NCI-H1048 (cell line): Measurements from ENCODE around the gene MYOZ3.

Experiments used
- DNase-seq: peaks from one replicate; lab custom pipeline; 2025; lab: John Stamatoyannopoulos, UW

The MYOZ3 gene

GRCh38 chr5:150661086-150661485 is at the start of gene MYOZ3:
MYOZ3 (plus strand) TSS chr5:150661251; CDS start chr5:150662942, 1,691 bp downstream.
- DNase-seq = no peak

DNA sequence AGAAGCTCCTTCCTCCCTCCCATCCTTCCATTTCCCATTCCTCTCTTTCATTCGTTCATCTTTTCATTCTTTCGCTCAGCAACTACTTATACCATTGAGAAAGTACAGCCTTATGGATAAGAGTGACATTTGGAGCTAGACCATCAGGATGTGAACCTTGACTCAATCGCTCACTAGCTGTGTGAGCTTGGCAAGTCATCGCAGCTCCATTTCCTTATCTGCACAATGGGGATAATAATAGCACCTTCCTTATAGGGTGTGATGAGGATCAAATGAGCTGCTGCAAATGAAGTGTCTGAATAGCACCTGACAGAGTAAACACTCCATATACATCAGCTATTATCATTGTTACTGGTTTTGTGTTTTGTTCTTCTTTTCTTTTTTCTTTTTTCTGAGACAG is 48.6 kb upstream of the MYOZ3 start:
- DNase-seq = no peak

GRCh38 chr5:150612905-150613670 is 48.0 kb upstream of the MYOZ3 start:
- no peak for DNase-seq

GRCh38 chr5:150613991-150614660 is 46.9 kb upstream of the MYOZ3 start:
- DNase-seq = no peak

DNA sequence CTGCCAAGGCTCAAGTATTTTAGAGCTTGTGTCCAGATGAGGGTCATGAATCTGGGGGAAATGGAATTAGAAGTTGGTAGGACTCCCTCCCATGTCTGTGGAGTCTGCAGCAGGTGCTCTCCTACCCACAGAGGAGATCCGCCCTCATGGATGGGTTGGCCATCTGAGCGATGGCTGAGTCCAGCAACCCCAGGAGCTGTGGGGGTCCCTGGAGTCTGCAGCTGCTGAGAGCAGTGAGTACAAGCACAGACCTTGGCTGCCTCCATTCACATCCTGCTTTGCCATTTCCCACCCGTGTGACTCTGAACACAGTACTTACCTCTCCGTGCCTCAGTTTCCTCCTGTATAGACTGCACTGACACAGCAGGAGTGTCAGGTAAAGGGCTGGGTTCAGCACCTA is 46.4 kb upstream of the MYOZ3 start:
- no peak for DNase-seq

DNA sequence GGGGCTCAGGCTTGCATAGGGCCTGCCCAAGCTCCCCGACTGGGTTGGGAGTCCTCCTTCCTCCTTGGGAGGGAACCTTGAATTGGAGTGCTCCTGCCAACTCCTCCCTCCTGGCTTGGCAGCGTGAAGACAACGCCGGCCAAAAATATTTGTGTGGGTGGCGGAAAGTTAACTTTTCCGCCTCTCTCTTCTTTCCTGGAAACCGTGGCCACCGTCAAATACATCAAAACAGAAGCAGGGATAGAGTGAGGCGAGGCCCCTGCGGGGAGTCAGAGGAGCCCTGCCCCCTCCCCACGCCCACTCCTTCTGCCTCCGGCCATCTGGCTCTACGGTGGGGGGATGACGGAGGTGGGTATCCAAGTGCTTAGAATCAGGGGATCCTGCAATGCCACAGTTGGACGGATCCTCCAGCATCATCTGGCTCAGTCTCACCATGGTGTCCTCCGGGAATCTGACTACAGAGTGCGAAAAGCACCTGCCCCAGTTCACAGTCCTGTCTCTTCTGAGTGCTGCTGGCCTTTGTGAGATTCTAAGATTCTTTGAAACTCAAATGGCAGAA is 45.8 kb upstream of the MYOZ3 start:
- no peak for DNase-seq

DNA sequence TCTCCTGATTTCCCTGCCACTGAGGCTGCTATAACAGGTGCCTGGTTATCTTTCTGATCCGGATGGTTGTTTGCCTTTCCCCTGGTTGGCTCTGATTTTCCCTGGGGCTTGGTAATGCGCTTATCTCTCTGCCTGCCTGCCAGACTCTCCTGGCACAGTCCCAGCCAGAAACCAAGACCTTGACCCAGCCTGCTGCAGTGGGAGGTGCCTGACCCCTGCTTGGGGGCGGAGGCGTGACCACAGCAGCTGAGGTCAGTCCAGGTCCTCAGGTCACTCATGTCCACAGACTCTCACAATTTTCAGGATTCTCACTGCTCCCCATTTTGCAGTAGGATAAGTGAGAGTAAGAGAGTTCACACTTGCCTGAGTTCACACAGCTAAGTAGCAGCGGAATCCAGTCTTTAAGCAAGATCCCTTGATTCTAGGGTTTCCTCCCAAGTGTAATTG is 45.0 kb upstream of the MYOZ3 start:
- no peak for DNase-seq

DNA sequence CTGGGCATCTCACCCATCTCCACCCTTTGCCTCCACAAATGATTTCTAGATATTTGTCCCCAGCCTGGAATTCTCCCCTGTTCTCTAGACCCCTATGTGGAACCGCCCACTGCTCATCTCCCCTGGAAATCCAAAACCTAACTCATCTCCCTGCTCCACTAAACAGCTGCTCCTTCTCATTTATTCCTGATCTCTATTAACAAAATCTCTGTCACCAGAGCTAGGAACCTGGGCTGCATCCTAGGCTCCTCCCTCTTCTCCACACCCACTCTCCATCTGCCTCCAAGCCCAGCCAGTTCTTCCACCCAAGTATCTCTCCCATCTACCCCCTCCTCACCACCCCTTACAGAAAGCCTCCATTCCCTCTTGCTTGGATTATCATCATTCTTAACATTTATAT is 44.5 kb upstream of the MYOZ3 start:
- no peak for DNase-seq

DNA sequence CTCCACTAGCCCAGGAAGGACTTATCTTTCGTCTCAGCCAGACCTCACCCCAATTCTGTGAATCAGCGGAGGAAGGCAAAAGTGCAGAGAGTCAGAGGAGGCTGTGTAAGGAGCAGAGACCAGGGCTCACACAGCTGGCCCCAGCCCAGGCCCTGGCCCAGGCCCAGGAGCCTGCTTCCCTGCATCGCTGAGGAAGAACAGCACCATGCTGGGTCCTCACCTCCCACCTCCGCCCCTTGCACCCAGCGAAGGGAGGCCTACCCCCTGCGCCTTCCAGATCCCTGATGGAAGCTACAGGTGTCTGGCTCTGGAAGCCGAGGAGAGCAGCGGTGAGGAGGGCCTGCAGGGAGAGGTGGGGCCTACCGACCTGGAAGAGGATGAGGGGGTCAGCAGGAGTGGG is 42.9 kb upstream of the MYOZ3 start:
- no peak for DNase-seq

DNA sequence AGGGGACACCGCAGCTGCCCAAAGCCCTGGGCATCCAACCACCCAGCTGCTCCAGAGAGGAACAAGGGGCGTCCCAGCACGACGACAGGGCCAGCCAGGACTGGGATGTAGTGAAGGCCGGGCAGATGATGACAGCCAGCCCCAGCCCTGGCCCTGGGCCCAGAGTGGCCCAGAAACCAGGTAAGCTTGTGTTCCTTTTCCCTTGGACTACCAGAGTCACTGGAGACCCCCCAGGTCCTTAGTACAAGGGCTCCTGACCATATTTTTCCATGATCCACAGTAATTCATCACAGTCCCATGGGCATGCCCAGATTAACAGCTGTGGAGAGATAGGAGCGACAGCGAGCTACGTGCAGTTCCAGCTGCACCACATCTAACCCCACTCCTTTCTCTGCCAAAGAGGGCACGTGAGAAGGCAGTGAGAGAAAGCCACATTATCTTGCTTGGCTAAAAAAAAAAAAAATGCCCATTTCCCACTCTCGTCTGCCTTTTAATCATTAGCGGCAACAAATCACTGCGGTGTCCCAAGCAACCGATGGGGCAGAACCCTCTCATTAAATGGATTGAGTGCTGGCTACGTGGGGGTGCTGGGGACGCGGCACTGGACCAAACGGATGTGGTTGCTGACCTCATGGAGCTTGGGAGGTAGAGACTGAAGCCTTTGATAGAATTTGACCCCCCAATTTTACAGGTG is 42.3 kb upstream of the MYOZ3 start:
- no peak for DNase-seq

DNA sequence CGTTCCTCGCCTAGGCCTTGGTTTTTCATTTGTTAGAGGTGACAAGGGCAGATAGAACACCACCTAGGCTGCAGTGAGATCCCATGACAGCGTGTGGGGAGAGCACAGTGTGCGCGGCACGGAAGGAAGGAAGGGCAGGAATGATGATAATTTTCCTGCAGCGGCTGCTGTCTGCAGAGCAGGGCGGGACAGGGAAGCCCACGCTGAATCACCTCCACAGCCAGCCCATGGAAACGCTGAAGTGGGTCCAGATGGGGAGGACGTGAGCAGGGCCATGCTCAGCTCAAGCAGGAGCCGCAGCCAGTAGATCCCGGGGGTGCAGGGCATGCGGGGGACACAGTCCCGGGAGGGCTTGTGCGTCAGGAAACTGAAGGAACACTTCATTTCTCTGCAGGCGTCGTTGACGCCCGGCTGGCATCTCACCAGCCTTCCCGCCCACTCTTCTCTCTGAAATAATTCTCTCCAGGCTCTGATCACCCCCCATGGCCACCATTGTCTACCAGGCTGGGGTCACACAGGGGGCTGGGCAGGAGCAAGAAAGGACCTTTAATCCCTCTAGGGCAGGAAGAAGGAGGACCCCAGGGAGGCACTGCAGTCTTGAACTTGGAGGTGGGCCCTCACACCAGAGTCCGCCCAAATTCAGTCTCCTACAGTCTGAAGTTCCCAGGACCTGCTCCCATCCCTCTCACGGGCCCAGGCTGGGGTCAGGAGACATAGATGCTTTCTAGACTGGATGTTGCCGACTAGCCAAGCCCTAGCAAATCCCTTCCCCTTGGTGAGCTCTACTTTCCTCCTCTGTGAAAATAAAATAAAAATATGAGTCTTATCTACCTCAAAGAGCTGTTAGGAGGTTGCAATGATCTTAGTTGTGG is 41.5 kb upstream of the MYOZ3 start:
- DNase-seq = no peak

- no peak for DNase-seq
Observed at GRCh38 chr5:150621301-150621700, 39.8 kb upstream of the MYOZ3 start.

DNA sequence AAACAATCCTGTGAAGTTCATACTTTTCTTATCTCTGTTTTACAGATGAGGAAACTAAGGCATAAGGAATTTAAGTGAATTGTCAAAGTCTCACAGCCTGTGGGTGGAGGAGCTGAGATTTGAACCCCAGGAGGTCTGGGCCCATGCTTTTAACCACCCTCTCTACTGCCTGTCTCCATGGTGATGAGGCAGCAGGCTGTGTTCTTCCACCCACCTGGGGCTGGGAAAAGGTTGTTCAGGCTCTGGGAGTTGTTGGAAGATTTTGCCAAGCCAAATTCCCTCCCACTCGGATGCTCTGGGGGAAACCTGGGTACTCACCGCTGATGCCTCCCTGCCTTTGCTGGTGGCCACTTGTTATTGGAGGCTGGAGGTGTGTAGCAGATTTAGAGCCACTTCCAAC is 38.9 kb upstream of the MYOZ3 start:
- DNase-seq = no peak

DNA sequence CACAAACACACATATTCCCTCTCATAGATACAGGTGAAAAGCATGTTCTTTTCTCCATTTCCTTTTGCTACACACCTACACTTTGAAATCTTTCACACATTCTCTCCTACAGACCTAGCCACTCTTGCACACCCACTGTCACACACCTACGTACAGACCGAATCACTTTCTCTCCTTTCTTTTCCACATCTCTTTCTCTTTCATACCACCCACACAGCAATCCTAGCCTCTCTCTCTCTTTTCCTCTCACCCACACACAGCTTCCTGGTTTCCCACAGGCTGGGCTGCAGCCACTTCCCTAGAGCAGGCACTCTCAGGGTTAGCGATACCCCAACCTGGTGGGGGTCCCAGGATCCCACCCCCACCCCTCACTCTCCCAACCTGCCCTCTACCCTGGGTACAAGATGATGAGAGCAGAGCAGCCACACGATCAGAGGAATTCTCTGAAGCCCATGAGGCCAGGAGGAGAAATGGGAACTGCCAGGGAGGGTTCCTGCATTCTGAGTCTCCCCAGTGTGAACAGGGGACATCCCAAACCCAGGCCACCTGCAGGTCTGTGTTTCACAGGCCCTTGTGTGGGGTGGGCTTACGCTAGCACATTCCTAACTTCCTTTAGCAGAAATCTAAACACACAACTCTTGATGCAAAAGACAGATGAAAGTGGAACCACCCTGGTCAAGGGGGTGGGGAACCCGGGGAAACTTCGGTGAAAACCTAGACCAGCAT is 37.7 kb upstream of the MYOZ3 start:
- DNase-seq = no peak

GRCh38 chr5:150623878-150624216 is 37.2 kb upstream of the MYOZ3 start:
- DNase-seq = no peak

DNA sequence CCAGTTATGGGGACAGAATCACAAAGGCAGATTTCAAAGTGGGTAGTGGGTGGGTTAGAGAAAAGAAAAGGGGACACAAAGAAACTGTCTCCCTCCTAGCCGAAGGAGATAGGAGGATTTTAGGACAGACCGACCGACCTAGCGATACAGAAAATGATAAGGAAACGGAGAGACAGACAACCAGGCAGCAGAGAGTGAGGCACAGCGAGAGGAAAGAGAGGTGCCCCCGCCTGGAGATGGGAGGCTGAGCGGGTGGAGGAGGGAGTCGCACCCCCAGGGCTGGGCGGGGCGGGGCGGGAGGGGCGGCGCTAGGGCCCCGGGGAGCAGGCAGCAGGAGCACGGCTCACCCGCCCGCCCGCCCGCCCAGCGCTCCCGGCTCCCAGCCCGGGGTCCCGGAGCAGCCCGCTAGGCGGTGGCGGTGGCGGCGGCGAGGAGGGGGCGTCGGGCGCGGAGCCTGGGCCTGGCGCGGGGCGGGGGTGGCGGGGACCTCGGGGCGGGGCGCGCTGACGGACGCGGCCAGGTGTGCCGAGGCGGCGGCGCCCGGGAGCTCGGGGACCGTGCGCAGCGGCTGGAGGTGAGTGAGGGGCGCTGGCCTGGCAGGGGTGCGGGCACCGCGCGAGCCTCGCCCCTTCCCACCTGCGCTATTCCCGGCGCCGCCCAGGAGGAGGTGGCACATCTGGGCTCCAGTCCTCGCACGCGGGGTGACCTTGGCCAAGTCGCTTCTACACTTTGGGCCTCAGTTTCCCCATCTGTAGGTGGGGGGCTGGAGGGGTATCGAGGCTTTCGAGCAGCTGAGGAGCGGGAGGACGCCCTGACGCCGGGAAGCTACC is 36.5 kb upstream of the MYOZ3 start:
- no peak for DNase-seq

DNA sequence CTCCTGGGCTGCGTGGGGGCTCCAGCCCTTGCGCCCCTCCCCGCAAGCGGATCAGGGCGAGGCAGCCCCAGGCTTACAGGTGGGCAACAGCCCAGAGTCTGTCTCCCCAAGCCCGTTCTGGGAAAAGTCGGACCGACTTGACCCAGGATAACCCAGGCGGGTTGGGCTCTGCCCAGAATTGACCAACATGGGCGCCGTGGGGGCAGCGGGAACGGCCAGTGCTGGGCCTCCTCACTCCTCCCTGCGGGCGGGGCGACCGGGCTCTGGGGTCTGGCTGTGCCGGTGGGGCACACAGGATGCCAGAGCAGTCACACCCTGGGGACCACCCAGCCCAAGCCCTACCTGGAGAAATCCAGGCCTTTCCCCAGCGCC is 35.9 kb upstream of the MYOZ3 start:
- no peak for DNase-seq

- DNase-seq = no peak
Observed at GRCh38 chr5:150625831-150626746, 35.0 kb upstream of the MYOZ3 start.

- DNase-seq = no peak
Observed at GRCh38 chr5:150626853-150627276, 34.2 kb upstream of the MYOZ3 start.
